GM12878 (cell line): ENCODE measurements around the gene PEAR1. TPM values are rescaled to one million over a fixed set of nuclear protein-coding genes. Genes with fewer than 3 reads are reported as not detected.

ENCODE experiments used
- ATAC-seq: fragments of 200-7000 bp; cut with Tn5 transposase; 3 replicates; pipeline ENCODE4 v1.9.1; 2020; ENCODE audit warnings: mild to moderate bottlenecking, moderate library complexity
- BruUV-seq: library from RNA; stranded (reverse); fragments of 400-500 nt; replicated peaks from 2 replicates; lab custom pipeline; 2021; lab: Mats Ljungman, UMichigan
- CTCF ChIA-PET: fragments of 300-600 bp; sonication (Branson Sonifier 250); formaldehyde crosslinking; extraction: SDS; loops from one replicate; lab custom pipeline; 2021; ENCODE audit warnings: inconsistent platforms; lab: Yijun Ruan, JAX
- POLR2A ChIA-PET: fragments of 350-600 bp; formaldehyde crosslinking; extraction: SDS; loops from one replicate; lab custom pipeline; 2021; ENCODE audit warnings: inconsistent platforms; lab: Charles Lee
- RAD21 ChIA-PET: fragments of 300-600 bp; sonication (Branson Sonifier 250); formaldehyde crosslinking; loops from one replicate; lab custom pipeline; 2023; ENCODE audit warnings: antibody characterized with exemption; ENCODE audit not compliant: unreplicated experiment; lab: Charles Lee
- SMC1A ChIA-PET: fragments of 300-600 bp; sonication (Branson Sonifier 250); formaldehyde crosslinking; loops from one replicate; lab custom pipeline; 2023; ENCODE audit not compliant: unreplicated experiment, uncharacterized antibody; lab: Charles Lee
- DNase-seq: peaks from one replicate; pipeline ENCODE4 v3.0.0-alpha.2; 2011; ENCODE audit warnings: low read depth, low spot score
- FAIRE-seq: peaks from 3 replicates; lab custom pipeline; 2011; peaks lifted over from hg19 to GRCh38; lab: Jason Lieb, UNC
- H2AFZ ChIP-seq: 2 replicates; pipeline ENCODE4 v1.6.0; 2011; ENCODE audit warnings: low read depth, low read length, control low read depth; ENCODE audit not compliant: control insufficient read depth
- H3K27ac ChIP-seq: 2 replicates; pipeline ENCODE4 v1.5.1; 2011; ENCODE audit warnings: control low read depth; ENCODE audit not compliant: control insufficient read depth, insufficient read depth
- H3K27me3 ChIP-seq, 2 experiments: replicated peaks in 1 of 2; 2 replicates each; pipeline versions ENCODE4 v1.6.0 to v1.6.1; 2011; ENCODE audit warnings: low read length in 1 of 2; ENCODE audit not compliant: control insufficient read depth in 2 of 2, insufficient read depth in 2 of 2
- H3K36me3 ChIP-seq, 2 experiments: 2 replicates each; pipeline ENCODE4 v1.5.1; 2011; ENCODE audit warnings: low read length in 1 of 2; ENCODE audit not compliant: control insufficient read depth in 2 of 2, insufficient read depth in 2 of 2
- H3K4me1 ChIP-seq: 2 replicates; pipeline ENCODE4 v1.6.1; 2011; ENCODE audit warnings: mild to moderate bottlenecking, low read length, moderate library complexity, mixed read lengths; ENCODE audit not compliant: control insufficient read depth, insufficient read depth
- H3K4me2 ChIP-seq: 2 replicates; pipeline ENCODE4 v1.6.0; 2011; ENCODE audit warnings: control low read depth; ENCODE audit not compliant: control insufficient read depth, insufficient read depth
- H3K4me3 ChIP-seq: fragments of 200-600 bp; sonication (generic); 2 replicates; pipeline ENCODE4 v1.5.1; 2016
- H3K79me2 ChIP-seq: 2 replicates; pipeline ENCODE4 v1.6.0; 2011; ENCODE audit warnings: low read length; ENCODE audit not compliant: control insufficient read depth, insufficient read depth
- H3K9ac ChIP-seq: 2 replicates; pipeline ENCODE4 v1.8.0; 2011; ENCODE audit warnings: low read length, control low read depth, mixed read lengths; ENCODE audit not compliant: control insufficient read depth, insufficient read depth
- H3K9me3 ChIP-seq: replicated peaks from 3 replicates; pipeline ENCODE4 v1.5.1; 2011; ENCODE audit warnings: mild to moderate bottlenecking, low read length; ENCODE audit not compliant: control insufficient read depth, insufficient read depth
- H4K20me1 ChIP-seq: 2 replicates; pipeline ENCODE4 v1.6.0; 2011; ENCODE audit not compliant: control insufficient read depth, insufficient read depth
- ESRRA ChIP-seq: IDR thresholded peaks from 2 replicates; pipeline ENCODE4 v1.6.1; 2012; ENCODE audit warnings: mild to moderate bottlenecking, low read length, improper control_type of control experiment
- FOS ChIP-seq: IDR thresholded peaks from 3 replicates; pipeline ENCODE4 v1.6.1; 2011; ENCODE audit warnings: borderline replicate concordance; ENCODE audit not compliant: insufficient read length; ENCODE audit errors: extremely low read depth
- MEF2B ChIP-seq: fragments of 450-650 bp; IDR thresholded peaks from 2 replicates; pipeline ENCODE4 v1.6.1; 2018; ENCODE audit warnings: mild to moderate bottlenecking, moderate library complexity; ENCODE audit not compliant: partially characterized antibody, poor library complexity, severe bottlenecking
- NBN ChIP-seq: fragments of 450-650 bp; IDR thresholded peaks from 2 replicates; pipeline ENCODE4 v1.6.1; 2016
- NFIC ChIP-seq: IDR thresholded peaks from 2 replicates; pipeline ENCODE4 v1.6.1; 2012; ENCODE audit warnings: low read depth, mild to moderate bottlenecking, inconsistent platforms, low read length, moderate library complexity
- POLR2A ChIP-seq: IDR thresholded peaks from 2 replicates; pipeline ENCODE4 v1.6.1; 2011; ENCODE audit warnings: low read depth, mild to moderate bottlenecking, low read length
- SIN3A ChIP-seq: IDR thresholded peaks from 2 replicates; pipeline ENCODE4 v1.6.1; 2012; ENCODE audit warnings: low read depth, low read length, improper control_type of control experiment
- YBX1 ChIP-seq: fragments of 450-650 bp; IDR thresholded peaks from 2 replicates; pipeline ENCODE4 v1.6.1; 2016; ENCODE audit warnings: antibody characterized with exemption
- ZNF592 ChIP-seq: fragments of 450-650 bp; IDR thresholded peaks from 2 replicates; pipeline ENCODE4 v1.6.1; 2017; ENCODE audit warnings: mild to moderate bottlenecking, moderate library complexity
- WGBS: methylation state at CpG from one replicate; pipeline ENCODE4 v1.1.6; 2016; ENCODE audit warnings: low lambda C conversion rate; ENCODE audit not compliant: insufficient replicate concordance, insufficient coverage; ENCODE audit errors: missing lambda C conversion rate; 5-methylcytosine and 5-hydroxymethylcytosine counted together
- in situ Hi-C: fragments of 300-500 bp; cut with MboI; formaldehyde crosslinking; loops from 9 replicates; pipeline ENCODE4 v1.14.3; 2018; ENCODE audit warnings: mixed read lengths
- intact Hi-C: fragments of 100-400 bp; cut with micrococcal nuclease; formaldehyde crosslinking; loops from one replicate; pipeline ENCODE4 v1.14.2; 2022; ENCODE audit not compliant: unreplicated experiment
- polyA plus RNA-seq, 11 experiments: library from polyadenylated mRNA; depleted of rRNA in 4 of 11; unstranded in 6 of 11; stranded (reverse) in 5 of 11; fragments of >200 nt; fragmentation: Nextera tagmentation in 4 of 11; fragmentation: Illumina TruSeq in 1 of 11; extraction: Ambion mirVana in 4 of 11; extraction: Trizol in 1 of 11; gene quantifications; 1 replicate in 1 of 11; 2 replicates in 10 of 11; pipeline versions ENCODE4 v1.2.1 to v1.2.3, GENCODE V29; 2011 to 2016; ENCODE audit warnings: inconsistent platforms in 2 of 11, missing spikeins in 2 of 11, low read depth in 1 of 11
- total RNA-seq, 4 experiments: library from RNA; depleted of rRNA in 3 of 4; stranded (reverse); fragments of >200 nt in 3 of 4; fragmentation: Illumina TruSeq in 1 of 4; extraction: Trizol in 1 of 4; gene quantifications; 2 replicates each; pipeline versions ENCODE4 v1.2.1 to v1.2.3, GENCODE V29; 2013 to 2021

PEAR1 gene
- total and polyA plus RNA-seq, 10 of the 15 experiments (the other 5 are each of a cell fraction or from before 2014, with no cell fraction given) = not detected

- TF ChIP-seq MEF2B (no peak), ZNF592 (no peak), POLR2A (no peak), FOS (no peak)
- TF ChIP-seq, all 136 proteins: peak for 0
Measured at GRCh38 chr1:156886583-156887281, 6.8 kb upstream of the PEAR1 start (continued).

- no peak for TF ChIP-seq YBX1
- TF ChIP-seq ZNF592 = no peak
- no peak for TF ChIP-seq NBN
- TF ChIP-seq SIN3A = no peak
- TF ChIP-seq NFIC = no peak
- no peak for TF ChIP-seq FOS
- no peak for TF ChIP-seq ESRRA
- intact Hi-C loops (no loop called here), in situ Hi-C loops (no loop called here)
- Histone ChIP-seq H3K36me3 (no peaks in the 10 kb centered on the region), H3K9me3 (no peaks in the 10 kb centered on the region), H3K4me3 (no peak overlapping the region), H3K4me1 (no peaks in the 10 kb centered on the region), H3K27ac (no peak overlapping the region), H4K20me1 (no peaks in the 10 kb centered on the region), H3K9ac (no peak overlapping the region), H2AFZ (no peak overlapping the region), H3K4me2 (no peak overlapping the region), H3K27me3 (peaks cover 0 to 4% of the 10 kb centered on the region in 2 experiments; a peak in 3 of 4 replicates), H3K79me2 (no peaks in the 10 kb centered on the region)
- WGBS = 0% methylated on average over 3 of the region's 3 CpGs
- ChIA-PET SMC1A (interaction anchor here (0.7 to 1.2 kb wide), 2 partner anchors 76 to 86 kb away, joined by 3 to 4 read pairs; no protein-coding TSS in a partner anchor), CTCF (interaction anchor here (0.6 to 5.7 kb wide), 7 partner anchors 27 to 221 kb away, joined by 3 to 90 read pairs (median 3); partner anchors contain the start of gene NTRK1), RAD21 (interaction anchor here (0.6 to 7.1 kb wide), 4 partner anchors 48 to 166 kb away, joined by 3 to 42 read pairs (median 6); no protein-coding TSS in a partner anchor), POLR2A (interaction anchor here (0.5 kb wide), 1 partner anchor 260 kb away, joined by 4 read pairs; no protein-coding TSS in a partner anchor)
- DNase-seq (no peak), FAIRE-seq (no peak), ATAC-seq (no peak)
- BruUV-seq = no TSS peak
Measured at GRCh38 chr1:156887317-156887716, 6.2 kb upstream of the PEAR1 start.
